ENCODE results near the gene STXBP4.

Gene STXBP4

GRCh38 chr17:55120651-55121050, 152.1 kb downstream of the STXBP4 start:
- no peak for DNase-seq (ENCODE audit: low read depth in 3 of 3)

GRCh38 chr17:55121268-55121667, 152.7 kb downstream of the STXBP4 start:
- DNase-seq (ENCODE audit: low read depth in 3 of 3): no peak

GRCh38 chr17:55122114-55122513, 153.5 kb downstream of the STXBP4 start:
- no peak for DNase-seq (ENCODE audit: low read depth in 3 of 3)

GRCh38 chr17:55124730-55125360, 156.3 kb downstream of the STXBP4 start:
- no peak for DNase-seq (ENCODE audit: low read depth in 3 of 3)

- DNase-seq (ENCODE audit: low read depth in 3 of 3): no peak
Measured at GRCh38 chr17:55133583-55133982, 165.0 kb downstream of the STXBP4 start.

- no peak for DNase-seq (ENCODE audit: low read depth in 3 of 3)
Measured at GRCh38 chr17:55134486-55135157, 166.1 kb downstream of the STXBP4 start.

- DNase-seq (ENCODE audit: low read depth in 3 of 3): no peak
Measured at GRCh38 chr17:55140809-55141208, 172.2 kb downstream of the STXBP4 start.

- DNase-seq (ENCODE audit: low read depth in 3 of 3): no peak
Measured at GRCh38 chr17:55144518-55144917, 176.0 kb downstream of the STXBP4 start.

- no peak for DNase-seq (ENCODE audit: low read depth in 3 of 3)
Measured at GRCh38 chr17:55149485-55149884, 180.9 kb downstream of the STXBP4 start.

- DNase-seq (ENCODE audit: low read depth in 3 of 3): no peak
Measured at GRCh38 chr17:55152236-55152635, 183.7 kb downstream of the STXBP4 start.

GRCh38 chr17:55154101-55154500, 185.5 kb downstream of the STXBP4 start:
- no peak for DNase-seq (ENCODE audit: low read depth in 3 of 3)

- no peak for DNase-seq (ENCODE audit: low read depth in 3 of 3)
Measured at GRCh38 chr17:55155856-55156560, 187.4 kb downstream of the STXBP4 start.

- DNase-seq (ENCODE audit: low read depth in 3 of 3): no peak
Measured at GRCh38 chr17:55157165-55157564, 188.6 kb downstream of the STXBP4 start.

- no peak for DNase-seq (ENCODE audit: low read depth in 3 of 3)
Measured at GRCh38 chr17:55158439-55158838, 189.9 kb downstream of the STXBP4 start.

- no peak for DNase-seq (ENCODE audit: low read depth in 3 of 3)
Measured at GRCh38 chr17:55159251-55159650, 190.7 kb downstream of the STXBP4 start.

- no peak for DNase-seq (ENCODE audit: low read depth in 3 of 3)
Measured at GRCh38 chr17:55160501-55160900, 191.9 kb downstream of the STXBP4 start.

- DNase-seq (ENCODE audit: low read depth in 3 of 3): no peak
Measured at GRCh38 chr17:55161935-55162555, 193.5 kb downstream of the STXBP4 start.

- DNase-seq (ENCODE audit: low read depth in 3 of 3): no peak
Measured at GRCh38 chr17:55162556-55162946, 194.0 kb downstream of the STXBP4 start.

- DNase-seq (ENCODE audit: low read depth in 3 of 3): no peak
Measured at GRCh38 chr17:55163408-55163807, 194.8 kb downstream of the STXBP4 start.

GRCh38 chr17:55166506-55166905, 197.9 kb downstream of the STXBP4 start:
- DNase-seq (ENCODE audit: low read depth in 3 of 3): no peak

GRCh38 chr17:55167024-55167725, 198.6 kb downstream of the STXBP4 start:
- DNase-seq (ENCODE audit: low read depth in 3 of 3): no peak
